ENCODE measurements around the gene ADAM19. TPM values are rescaled to one million over a fixed set of nuclear protein-coding genes. Genes with fewer than 3 reads are reported as not detected.

The ADAM19 gene
- total RNA-seq, 1 donor from 2014 or later: 4.9 TPM

DNA sequence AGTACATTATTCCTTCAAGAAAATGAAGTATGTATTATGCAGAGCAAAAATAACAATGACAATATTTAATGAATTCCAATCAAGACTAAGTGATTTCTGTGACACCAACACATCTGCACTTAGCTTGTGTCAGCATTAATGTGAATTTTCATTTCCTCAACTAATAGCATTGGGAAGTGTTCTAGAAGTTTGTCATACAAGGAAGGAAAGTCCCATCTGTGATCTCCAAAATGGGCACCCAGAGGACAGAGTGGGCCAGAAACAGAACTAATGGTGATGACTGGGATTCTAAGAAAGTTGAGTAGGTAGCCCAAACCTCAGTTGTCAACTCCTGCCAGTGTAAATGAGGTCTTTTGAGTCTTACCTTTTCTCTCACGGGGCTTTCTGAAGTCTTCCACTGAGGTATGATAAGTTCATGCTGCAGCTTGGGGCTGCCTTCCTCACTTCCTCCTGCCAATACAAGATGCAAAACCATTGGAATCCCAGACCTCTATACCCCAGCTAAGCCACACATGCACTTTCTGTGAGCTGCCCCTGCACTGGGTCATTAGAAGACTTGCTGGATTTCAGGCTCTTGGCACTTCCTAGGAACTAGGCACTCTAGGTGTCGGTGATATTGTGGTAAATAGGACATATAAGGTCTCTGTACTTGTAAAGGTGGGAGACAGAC lies 4.9 kb downstream of the ADAM19 start:
- no peak for DNase-seq (ENCODE audit: extremely low spot score in 2 of 2)
- no peaks in the 10 kb centered on the region for H3K36me3 ChIP-seq
- TF ChIP-seq POLR2AphosphoS5 (IDR thresholded peaks at IDR 0.05; ENCODE audit: insufficient read depth in 1 of 2, low read depth in 1 of 2) (no peak), POLR2A (IDR thresholded peaks at IDR 0.05) (no peak)
- TF ChIP-seq, protein P1, sequence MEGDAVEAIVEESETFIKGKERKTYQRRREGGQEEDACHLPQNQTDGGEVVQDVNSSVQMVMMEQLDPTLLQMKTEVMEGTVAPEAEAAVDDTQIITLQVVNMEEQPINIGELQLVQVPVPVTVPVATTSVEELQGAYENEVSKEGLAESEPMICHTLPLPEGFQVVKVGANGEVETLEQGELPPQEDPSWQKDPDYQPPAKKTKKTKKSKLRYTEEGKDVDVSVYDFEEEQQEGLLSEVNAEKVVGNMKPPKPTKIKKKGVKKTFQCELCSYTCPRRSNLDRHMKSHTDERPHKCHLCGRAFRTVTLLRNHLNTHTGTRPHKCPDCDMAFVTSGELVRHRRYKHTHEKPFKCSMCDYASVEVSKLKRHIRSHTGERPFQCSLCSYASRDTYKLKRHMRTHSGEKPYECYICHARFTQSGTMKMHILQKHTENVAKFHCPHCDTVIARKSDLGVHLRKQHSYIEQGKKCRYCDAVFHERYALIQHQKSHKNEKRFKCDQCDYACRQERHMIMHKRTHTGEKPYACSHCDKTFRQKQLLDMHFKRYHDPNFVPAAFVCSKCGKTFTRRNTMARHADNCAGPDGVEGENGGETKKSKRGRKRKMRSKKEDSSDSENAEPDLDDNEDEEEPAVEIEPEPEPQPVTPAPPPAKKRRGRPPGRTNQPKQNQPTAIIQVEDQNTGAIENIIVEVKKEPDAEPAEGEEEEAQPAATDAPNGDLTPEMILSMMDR (IDR thresholded peaks at IDR 0.05): no peak
- no peaks in the 10 kb centered on the region for H3K9me3 ChIP-seq
- no peaks in the 10 kb centered on the region for H3K27me3 ChIP-seq
- H3K4me3 ChIP-seq: no peak overlapping the region
- intact Hi-C loops (cut with DNase I): no loop called here
- H3K27ac ChIP-seq: no peak overlapping the region
- peaks cover 20% of the 10 kb centered on the region for H3K4me1 ChIP-seq

DNA sequence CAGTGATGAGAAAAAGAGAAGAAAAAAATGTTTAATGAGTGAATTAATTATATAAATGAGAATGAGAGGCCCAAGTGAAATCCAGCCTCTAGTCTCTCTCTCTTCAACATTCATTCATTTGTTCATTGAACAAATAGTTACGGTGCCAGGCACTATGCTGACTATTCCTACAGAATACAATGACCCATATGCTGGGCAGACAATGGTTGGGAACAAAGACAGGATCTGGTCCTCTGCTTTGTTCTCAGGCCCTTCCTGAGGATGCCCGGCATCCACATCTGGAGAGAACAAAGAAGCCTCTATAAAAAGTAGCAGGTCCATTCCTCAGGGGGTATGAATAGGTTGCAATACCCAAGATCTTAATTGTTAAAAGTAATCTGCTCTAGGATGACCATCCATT lies 6.9 kb downstream of the ADAM19 start:
- TF ChIP-seq, protein P1 (IDR thresholded peaks at IDR 0.05): no peak
- TF ChIP-seq POLR2AphosphoS5 (IDR thresholded peaks at IDR 0.05; ENCODE audit: insufficient read depth in 1 of 2, low read depth in 1 of 2) (no peak), POLR2A (IDR thresholded peaks at IDR 0.05) (no peak)
- no peak for DNase-seq (ENCODE audit: extremely low spot score in 2 of 2)
- H3K4me1 ChIP-seq: peaks cover 7% of the 10 kb centered on the region
- H3K9me3 ChIP-seq: no peaks in the 10 kb centered on the region
- intact Hi-C loops (cut with DNase I): no loop called here
- no peaks in the 10 kb centered on the region for H3K36me3 ChIP-seq
- no peak overlapping the region for H3K4me3 ChIP-seq
- no peak overlapping the region for H3K27ac ChIP-seq
- no peaks in the 10 kb centered on the region for H3K27me3 ChIP-seq

DNA sequence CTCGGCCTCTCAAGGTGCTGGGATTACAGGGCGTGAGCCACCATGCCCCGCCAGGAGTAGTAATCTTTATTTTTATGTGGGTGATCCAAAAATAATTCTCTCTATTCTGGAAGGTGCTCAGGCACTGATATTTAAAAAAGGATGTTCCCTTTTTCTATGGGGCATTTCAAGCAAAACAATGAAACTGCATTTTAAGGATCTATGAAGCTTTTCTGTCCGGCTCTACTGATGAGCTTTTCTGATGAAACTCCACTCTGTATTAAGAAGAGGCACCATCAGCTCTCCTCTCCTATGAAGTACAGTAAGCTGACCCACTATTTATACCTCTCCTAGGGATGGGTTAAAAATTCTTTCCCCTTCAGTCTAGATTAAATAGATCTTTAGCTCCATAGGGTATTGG lies 7.4 kb downstream of the ADAM19 start:
- H3K4me1 ChIP-seq: peaks cover 11% of the 10 kb centered on the region

DNA sequence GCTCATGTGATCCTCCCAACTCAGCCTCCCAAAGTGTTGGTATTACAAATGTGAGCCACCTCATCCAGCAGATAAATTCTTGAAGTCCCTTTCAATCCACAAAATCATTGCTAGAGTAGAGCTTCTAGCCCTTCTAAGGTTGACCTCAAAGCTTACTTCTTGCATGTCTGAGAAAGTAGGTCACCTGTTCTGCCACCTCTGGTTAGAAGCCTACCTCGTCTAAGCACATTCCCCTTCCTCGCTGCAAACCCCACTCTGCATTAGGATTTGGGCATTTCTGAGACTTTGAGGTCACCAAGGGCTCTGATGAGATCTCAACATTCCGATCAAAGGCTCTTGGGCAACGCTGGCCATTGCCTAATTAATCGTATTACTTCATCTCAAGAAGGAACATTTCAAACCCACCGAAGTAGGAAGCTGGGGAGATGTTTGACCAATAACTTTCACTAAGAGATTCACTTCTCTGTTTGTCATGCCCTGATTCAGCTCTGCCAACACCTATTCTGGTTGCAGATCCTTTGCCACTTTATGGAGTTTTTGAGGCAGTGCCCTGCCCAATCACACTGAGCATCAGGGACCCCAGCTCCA lies 8.6 kb downstream of the ADAM19 start:
- Histone ChIP-seq H3K4me1 (peaks cover 23% of the 10 kb centered on the region), H3K27ac (no peak overlapping the region), H3K27me3 (no peaks in the 10 kb centered on the region), H3K9me3 (no peaks in the 10 kb centered on the region), H3K4me3 (no peak overlapping the region), H3K36me3 (no peaks in the 10 kb centered on the region)
- TF ChIP-seq POLR2AphosphoS5 (IDR thresholded peaks at IDR 0.05; ENCODE audit: insufficient read depth in 1 of 2, low read depth in 1 of 2) (no peak), POLR2A (IDR thresholded peaks at IDR 0.05) (no peak)
- TF ChIP-seq, protein P1 (IDR thresholded peaks at IDR 0.05): no peak
- DNase-seq (ENCODE audit: extremely low spot score in 2 of 2): no peak
- intact Hi-C loops (cut with DNase I): no loop called here

More for the DNA sequence above, 7.4 kb downstream of the ADAM19 start:
- TF ChIP-seq, protein P1 (IDR thresholded peaks at IDR 0.05): no peak
- no peak for TF ChIP-seq POLR2AphosphoS5 (IDR thresholded peaks at IDR 0.05; ENCODE audit: insufficient read depth in 1 of 2, low read depth in 1 of 2)
- TF ChIP-seq POLR2A (IDR thresholded peaks at IDR 0.05): no peak
- Histone ChIP-seq H3K27ac (no peak overlapping the region), H3K36me3 (no peaks in the 10 kb centered on the region), H3K9me3 (no peaks in the 10 kb centered on the region), H3K4me3 (no peak overlapping the region), H3K27me3 (no peaks in the 10 kb centered on the region)
- intact Hi-C loops (cut with DNase I): no loop called here
- no peak for DNase-seq (ENCODE audit: extremely low spot score in 2 of 2)
